ENCODE data around the gene ZNF700.

The ZNF700 gene

DNA sequence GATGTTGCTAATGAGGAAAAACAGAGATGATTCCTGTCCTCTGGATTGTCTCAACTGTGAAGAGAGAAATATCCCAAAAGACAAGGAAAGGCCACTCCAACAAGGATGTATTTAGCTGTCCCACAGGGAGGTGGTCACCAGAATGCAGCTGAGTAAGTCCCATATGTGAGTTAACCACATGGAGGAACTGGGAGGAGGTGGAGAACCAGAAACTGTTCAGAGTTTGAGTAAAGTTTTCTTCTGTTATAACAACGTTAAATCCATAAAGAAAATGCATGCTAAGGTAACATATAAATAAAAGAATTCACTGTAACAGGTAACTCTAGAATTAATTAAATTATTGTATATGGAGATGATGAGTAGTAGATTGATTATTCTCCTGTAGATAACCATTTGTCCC, 45.3 kb downstream of the ZNF700 start:
- H3K9me2 ChIP-seq (replicated peaks; ENCODE audit: low read depth, low read length): no peaks in the 10 kb centered on the region
- H3K4me3 ChIP-seq (ENCODE audit: low read length, poor library complexity, severe bottlenecking): no peak overlapping the region
- H2AFZ ChIP-seq (ENCODE audit: low read length): no peak overlapping the region
- TF ChIP-seq, protein P1, sequence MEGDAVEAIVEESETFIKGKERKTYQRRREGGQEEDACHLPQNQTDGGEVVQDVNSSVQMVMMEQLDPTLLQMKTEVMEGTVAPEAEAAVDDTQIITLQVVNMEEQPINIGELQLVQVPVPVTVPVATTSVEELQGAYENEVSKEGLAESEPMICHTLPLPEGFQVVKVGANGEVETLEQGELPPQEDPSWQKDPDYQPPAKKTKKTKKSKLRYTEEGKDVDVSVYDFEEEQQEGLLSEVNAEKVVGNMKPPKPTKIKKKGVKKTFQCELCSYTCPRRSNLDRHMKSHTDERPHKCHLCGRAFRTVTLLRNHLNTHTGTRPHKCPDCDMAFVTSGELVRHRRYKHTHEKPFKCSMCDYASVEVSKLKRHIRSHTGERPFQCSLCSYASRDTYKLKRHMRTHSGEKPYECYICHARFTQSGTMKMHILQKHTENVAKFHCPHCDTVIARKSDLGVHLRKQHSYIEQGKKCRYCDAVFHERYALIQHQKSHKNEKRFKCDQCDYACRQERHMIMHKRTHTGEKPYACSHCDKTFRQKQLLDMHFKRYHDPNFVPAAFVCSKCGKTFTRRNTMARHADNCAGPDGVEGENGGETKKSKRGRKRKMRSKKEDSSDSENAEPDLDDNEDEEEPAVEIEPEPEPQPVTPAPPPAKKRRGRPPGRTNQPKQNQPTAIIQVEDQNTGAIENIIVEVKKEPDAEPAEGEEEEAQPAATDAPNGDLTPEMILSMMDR (conservative IDR thresholded peaks at IDR 0.05; ENCODE audit: low read length): no peak
- TF ChIP-seq EZH2phosphoT487 (IDR thresholded peaks at IDR 0.05; ENCODE audit: borderline replicate concordance): no peak
- H3K27me3 ChIP-seq (ENCODE audit: insufficient read depth, low read length, poor library complexity, severe bottlenecking): no peaks in the 10 kb centered on the region
- H3K9me3 ChIP-seq (ENCODE audit: insufficient read depth, low read depth, low read length): no peaks in the 10 kb centered on the region
- H3K79me2 ChIP-seq (ENCODE audit: insufficient read depth, low read length): no peaks in the 10 kb centered on the region
- H3K4me1 ChIP-seq (ENCODE audit: insufficient read depth, low read length, poor library complexity, severe bottlenecking): peaks cover 5% of the 10 kb centered on the region
- H3K36me3 ChIP-seq (ENCODE audit: insufficient read depth, low read length): no peaks in the 10 kb centered on the region
- H4K20me1 ChIP-seq (ENCODE audit: insufficient read depth, low read length, poor library complexity, severe bottlenecking): no peaks in the 10 kb centered on the region
- no peak overlapping the region for H3K9ac ChIP-seq (ENCODE audit: low read depth, low read length, poor library complexity, severe bottlenecking)
- no peak overlapping the region for H3K4me2 ChIP-seq (ENCODE audit: low read depth, low read length, poor library complexity, severe bottlenecking)
- no peaks in the 10 kb centered on the region for H3F3A ChIP-seq (ENCODE audit: low read depth)

- no peaks in the 10 kb centered on the region for H3K36me3 ChIP-seq (ENCODE audit: insufficient read depth, low read length)
- no peaks in the 10 kb centered on the region for H3K27me3 ChIP-seq (ENCODE audit: insufficient read depth, low read length, poor library complexity, severe bottlenecking)
- no peaks in the 10 kb centered on the region for H3K4me1 ChIP-seq (ENCODE audit: insufficient read depth, low read length, poor library complexity, severe bottlenecking)
- H3K4me3 ChIP-seq (ENCODE audit: low read length, poor library complexity, severe bottlenecking): no peak overlapping the region
- no peaks in the 10 kb centered on the region for H3K79me2 ChIP-seq (ENCODE audit: insufficient read depth, low read length)
- no peak for TF ChIP-seq EZH2phosphoT487 (IDR thresholded peaks at IDR 0.05; ENCODE audit: borderline replicate concordance)
- TF ChIP-seq, protein P1 (conservative IDR thresholded peaks at IDR 0.05; ENCODE audit: low read length): no peak
- no peaks in the 10 kb centered on the region for H4K20me1 ChIP-seq (ENCODE audit: insufficient read depth, low read length, poor library complexity, severe bottlenecking)
- no peak overlapping the region for H2AFZ ChIP-seq (ENCODE audit: low read length)
- no peak overlapping the region for H3K9ac ChIP-seq (ENCODE audit: low read depth, low read length, poor library complexity, severe bottlenecking)
- H3K9me3 ChIP-seq (ENCODE audit: insufficient read depth, low read depth, low read length): no peaks in the 10 kb centered on the region
- H3F3A ChIP-seq (ENCODE audit: low read depth): no peaks in the 10 kb centered on the region
- H3K4me2 ChIP-seq (ENCODE audit: low read depth, low read length, poor library complexity, severe bottlenecking): no peak overlapping the region
- H3K9me2 ChIP-seq (replicated peaks; ENCODE audit: low read depth, low read length): no peaks in the 10 kb centered on the region
These were observed 46.1 kb downstream of the ZNF700 start for GRCh38 chr19:11971041-11971440.

GRCh38 chr19:11973019-11973810, 48.3 kb downstream of the ZNF700 start:
- Histone ChIP-seq H3K4me1 (ENCODE audit: insufficient read depth, low read length, poor library complexity, severe bottlenecking) (no peaks in the 10 kb centered on the region), H3K4me3 (ENCODE audit: low read length, poor library complexity, severe bottlenecking) (no peak overlapping the region), H3K36me3 (ENCODE audit: insufficient read depth, low read length) (no peaks in the 10 kb centered on the region), H4K20me1 (ENCODE audit: insufficient read depth, low read length, poor library complexity, severe bottlenecking) (no peaks in the 10 kb centered on the region), H3K4me2 (ENCODE audit: low read depth, low read length, poor library complexity, severe bottlenecking) (no peak overlapping the region), H3K9me3 (ENCODE audit: insufficient read depth, low read depth, low read length) (0 out of 2 replicates have a peak, but pooled peaks cover 2% of the 10 kb centered on the region), H3K9ac (ENCODE audit: low read depth, low read length, poor library complexity, severe bottlenecking) (no peak overlapping the region), H2AFZ (ENCODE audit: low read length) (no peak overlapping the region), H3K27me3 (ENCODE audit: insufficient read depth, low read length, poor library complexity, severe bottlenecking) (no peaks in the 10 kb centered on the region), H3K9me2 (replicated peaks; ENCODE audit: low read depth, low read length) (no peaks in the 10 kb centered on the region), H3K79me2 (ENCODE audit: insufficient read depth, low read length) (no peaks in the 10 kb centered on the region), H3F3A (ENCODE audit: low read depth) (no peaks in the 10 kb centered on the region)
- TF ChIP-seq, protein P1 (conservative IDR thresholded peaks at IDR 0.05; ENCODE audit: low read length): no peak
- TF ChIP-seq EZH2phosphoT487 (IDR thresholded peaks at IDR 0.05; ENCODE audit: borderline replicate concordance): no peak
